Uterus (tissue), 4 donors: Measurements from ENCODE around the gene NMNAT2. TPM values are rescaled to one million over a fixed set of nuclear protein-coding genes. Genes with fewer than 3 reads are reported as not detected.

ENCODE experiments used
- DNase-seq, 2 donors: peaks; one replicate each; pipeline ENCODE4 v3.0.0-alpha.2; 2019 to 2020
- H3K27ac ChIP-seq, 2 donors: fragments of 200-600 bp; sonication (generic); 1 replicate in 1 of 2; 2 replicates in 1 of 2; pipeline ENCODE4 v1.5.1; 2016 to 2018
- H3K27me3 ChIP-seq, 2 donors: fragments of 200-600 bp; sonication (generic); one replicate each; pipeline ENCODE4 v1.5.1; 2018 to 2019; ENCODE audit warnings: control low read depth in 1 of 2
- H3K36me3 ChIP-seq, 2 donors: fragments of 200-600 bp; sonication (generic); one replicate each; pipeline ENCODE4 v1.5.1; 2019; ENCODE audit warnings: control low read depth in 1 of 2
- H3K4me1 ChIP-seq, 2 donors: fragments of 200-600 bp; sonication (generic); one replicate each; pipeline ENCODE4 v1.5.1; 2018 to 2019; ENCODE audit warnings: control low read depth in 1 of 2
- H3K4me3 ChIP-seq, 2 donors: fragments of 200-600 bp; sonication (generic); 1 replicate in 1 of 2; 2 replicates in 1 of 2; pipeline ENCODE4 v1.5.1; 2018 to 2019; ENCODE audit warnings: mild to moderate bottlenecking in 1 of 2
- H3K9me3 ChIP-seq, 2 donors: fragments of 200-600 bp; sonication (generic); one replicate each; pipeline ENCODE4 v1.5.1; 2019; ENCODE audit warnings: control low read depth in 1 of 2
- CTCF ChIP-seq, 4 experiments: fragments of 200-600 bp in 2 of 4; fragments of 450-650 bp in 2 of 4; sonication (generic) in 2 of 4; IDR thresholded peaks; one replicate each; pipeline ENCODE4 v1.5.1; 2016 to 2019; ENCODE audit warnings: antibody characterized with exemption in 4 of 4, mild to moderate bottlenecking in 2 of 4, moderate library complexity in 1 of 4
- POLR2A ChIP-seq, 2 donors: fragments of 450-650 bp; IDR thresholded peaks; one replicate each; pipeline ENCODE4 v1.6.1; 2016; ENCODE audit warnings: antibody characterized with exemption in 2 of 2, mild to moderate bottlenecking in 1 of 2, moderate library complexity in 1 of 2
- intact Hi-C: fragments of 100-400 bp; cut with DNase I; formaldehyde crosslinking; loops from one replicate; pipeline ENCODE4 v1.15.1; 2023; ENCODE audit warnings: low total_unique reads
- total RNA-seq, 4 donors: library from RNA; depleted of rRNA in 3 of 4; stranded (reverse); fragments of >200 nt in 3 of 4; gene quantifications; one replicate each; pipeline versions ENCODE4 v1.1.0 to v1.2.4, GENCODE V29; 2014 to 2023
- donor health status: DM: yes; HTN: yes; CAD: no.

NMNAT2 gene
- total RNA-seq, 4 donors from 2014 or later: 0.85 to 2.8 (median 1.5) TPM; not detected in 1

GRCh38 chr1:183319051-183319450 is 99.1 kb downstream of the NMNAT2 start:
- Histone ChIP-seq H3K9me3 (no peaks in the 10 kb centered on the region), H3K36me3 (no peaks in the 10 kb centered on the region), H3K4me1 (peaks cover 0 to 4% of the 10 kb centered on the region in 2 donors), H3K27me3 (no peaks in the 10 kb centered on the region), H3K27ac (peak overlapping the region; percentile 87 to 89), H3K4me3 (no peak overlapping the region)
- intact Hi-C loops: loop anchor here (5.0 kb wide), 1 partner anchor 37 kb away; no protein-coding TSS in a partner anchor
- DNase-seq: no peak
- TF ChIP-seq CTCF (IDR thresholded peaks at IDR 0.05) (no peak), POLR2A (IDR thresholded peaks at IDR 0.05) (no peak)

GRCh38 chr1:183318433-183318832 is 99.7 kb downstream of the NMNAT2 start:
- Histone ChIP-seq H3K4me1 (peaks cover 0 to 4% of the 10 kb centered on the region in 2 donors), H3K36me3 (no peaks in the 10 kb centered on the region), H3K9me3 (no peaks in the 10 kb centered on the region), H3K27me3 (no peaks in the 10 kb centered on the region), H3K4me3 (no peak overlapping the region), H3K27ac (peak overlapping the region; percentile 87 to 89)
- peak; percentile 85 to 93 for DNase-seq
- intact Hi-C loops: loop anchor here (5.0 kb wide), 1 partner anchor 36 kb away; no protein-coding TSS in a partner anchor
- peak; percentile 82 to 91 (median 82) for TF ChIP-seq CTCF (IDR thresholded peaks at IDR 0.05)
- TF ChIP-seq POLR2A (IDR thresholded peaks at IDR 0.05): no peak

DNA sequence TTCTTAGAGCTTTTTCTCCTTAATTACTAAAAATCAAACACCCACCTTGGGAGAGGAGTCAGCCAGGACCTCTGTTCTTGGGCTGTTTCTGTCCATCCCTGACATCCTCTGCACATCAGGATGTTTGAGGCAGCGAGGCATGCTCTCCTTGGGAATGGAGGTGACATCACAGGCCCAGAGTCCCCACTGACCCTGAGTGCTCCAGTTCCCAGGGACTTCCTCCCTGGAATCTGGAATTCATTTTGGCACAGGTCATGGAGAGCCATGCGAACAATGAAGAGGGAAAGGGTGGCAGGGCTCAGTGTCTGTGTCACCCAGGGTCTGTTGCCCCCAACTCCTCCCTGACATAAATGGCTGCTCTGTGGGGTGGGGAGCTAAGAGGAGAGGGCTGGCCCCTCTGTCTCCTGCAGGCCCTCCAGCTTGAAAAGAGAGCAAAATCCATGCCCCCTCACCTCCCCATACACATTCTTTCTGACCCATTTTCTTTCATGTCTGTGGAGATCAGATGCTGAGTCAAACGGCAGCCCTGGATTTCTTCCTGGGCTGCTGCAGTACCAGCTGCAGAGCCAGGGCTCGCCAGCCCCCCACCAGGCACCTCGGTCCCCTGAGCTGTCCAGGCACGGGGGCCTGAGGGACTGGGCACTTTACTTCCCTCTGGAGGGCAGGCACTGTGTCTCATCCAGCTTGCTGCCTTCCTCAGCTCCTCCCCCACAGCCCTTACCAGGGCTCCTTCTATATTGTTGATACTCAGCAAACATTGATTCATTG is 102.0 kb downstream of the NMNAT2 start:
- Histone ChIP-seq H3K27ac (peak overlapping the region; percentile 35 to 89), H3K36me3 (no peaks in the 10 kb centered on the region), H3K9me3 (no peaks in the 10 kb centered on the region), H3K4me3 (no peak overlapping the region), H3K27me3 (no peaks in the 10 kb centered on the region), H3K4me1 (peaks cover 0 to 6% of the 10 kb centered on the region in 2 donors)
- TF ChIP-seq POLR2A (IDR thresholded peaks at IDR 0.05) (no peak), CTCF (IDR thresholded peaks at IDR 0.05) (no peak)
- DNase-seq: no peak
- intact Hi-C loops: loop anchor here (5.0 kb wide), 1 partner anchor 34 kb away; no protein-coding TSS in a partner anchor

GRCh38 chr1:183313063-183313462 is 105.1 kb downstream of the NMNAT2 start:
- intact Hi-C loops: no loop called here
- Histone ChIP-seq H3K27me3 (no peaks in the 10 kb centered on the region), H3K4me3 (no peak overlapping the region), H3K9me3 (no peaks in the 10 kb centered on the region), H3K27ac (peak overlapping the region in 1 of 2 donors; percentile 87), H3K4me1 (peaks cover 0 to 14% of the 10 kb centered on the region in 2 donors), H3K36me3 (no peaks in the 10 kb centered on the region)
- DNase-seq: no peak
- TF ChIP-seq POLR2A (IDR thresholded peaks at IDR 0.05) (no peak), CTCF (IDR thresholded peaks at IDR 0.05) (no peak)

- no peak for TF ChIP-seq POLR2A (IDR thresholded peaks at IDR 0.05)
- TF ChIP-seq CTCF (IDR thresholded peaks at IDR 0.05): no peak
- peak overlapping the region; percentile 82 to 87 for H3K27ac ChIP-seq
- no peaks in the 10 kb centered on the region for H3K27me3 ChIP-seq
- no peak overlapping the region for H3K4me3 ChIP-seq
- H3K36me3 ChIP-seq: no peaks in the 10 kb centered on the region
- no peaks in the 10 kb centered on the region for H3K9me3 ChIP-seq
- DNase-seq: no peak
- intact Hi-C loops: no loop called here
- peaks cover 0 to 12% of the 10 kb centered on the region in 2 donors for H3K4me1 ChIP-seq
Observed at GRCh38 chr1:183310753-183311479, 107.3 kb downstream of the NMNAT2 start.
